Body of pancreas (tissue), 4 donors: Measurements from ENCODE around the gene ATP6V1B1.

Experiments
- POLR2A ChIP-seq, 3 donors: fragments of 450-650 bp; IDR thresholded peaks; one replicate each; pipeline ENCODE4 v1.6.1; 2016; ENCODE audit warnings: antibody characterized with exemption in 3 of 3, mild to moderate bottlenecking in 2 of 3
- TF ChIP-seq, protein P1 (sequence below), 7 experiments: fragments of 450-650 bp in 4 of 7; fragments of 200-600 bp in 3 of 7; sonication (generic) in 3 of 7; IDR thresholded peaks; one replicate each; pipeline ENCODE4 v1.5.1; 2016 to 2019; ENCODE audit warnings: antibody characterized with exemption in 7 of 7

DNA sequence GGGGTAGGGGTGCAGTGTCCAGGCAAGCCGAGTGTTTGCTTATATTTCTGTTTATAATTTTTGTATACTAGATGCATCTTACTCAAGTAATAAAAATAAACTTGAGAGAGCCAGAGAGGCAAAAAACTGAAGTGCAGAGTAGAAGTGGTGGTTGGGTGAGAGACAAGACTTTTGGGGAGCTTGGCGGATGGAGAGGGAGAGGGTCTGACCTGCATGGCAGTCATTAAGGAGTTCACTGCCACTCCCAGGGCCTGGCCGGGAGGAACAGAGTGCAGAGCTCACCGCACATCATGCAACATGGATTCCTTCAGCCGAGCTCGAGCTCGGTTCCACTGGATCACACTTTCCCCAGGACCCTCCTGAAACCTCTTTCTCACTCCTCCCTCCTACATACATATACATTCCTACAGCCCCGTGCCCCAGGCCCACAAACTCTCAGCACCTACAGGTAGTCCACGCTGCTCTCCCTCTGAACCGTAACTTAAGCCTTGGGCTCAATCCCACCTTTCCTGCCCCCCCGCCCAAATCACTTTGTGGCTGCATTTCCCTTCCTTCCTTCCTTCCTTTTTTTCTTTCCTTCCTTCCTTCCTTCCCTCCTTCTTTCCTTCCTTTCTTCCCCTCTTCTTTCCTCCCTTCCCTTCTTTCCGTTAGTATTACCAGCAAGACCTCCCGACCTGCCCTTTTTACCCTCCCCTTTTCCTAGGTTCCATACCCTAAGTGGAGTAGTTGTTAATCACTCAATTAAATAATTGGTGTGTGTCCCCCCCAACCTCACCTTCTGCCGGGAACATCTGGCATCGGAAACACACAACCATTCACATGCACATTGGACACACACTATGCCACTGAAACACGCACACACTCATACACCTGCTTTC is 37.1 kb upstream of the ATP6V1B1 start:
- TF ChIP-seq, protein P1, sequence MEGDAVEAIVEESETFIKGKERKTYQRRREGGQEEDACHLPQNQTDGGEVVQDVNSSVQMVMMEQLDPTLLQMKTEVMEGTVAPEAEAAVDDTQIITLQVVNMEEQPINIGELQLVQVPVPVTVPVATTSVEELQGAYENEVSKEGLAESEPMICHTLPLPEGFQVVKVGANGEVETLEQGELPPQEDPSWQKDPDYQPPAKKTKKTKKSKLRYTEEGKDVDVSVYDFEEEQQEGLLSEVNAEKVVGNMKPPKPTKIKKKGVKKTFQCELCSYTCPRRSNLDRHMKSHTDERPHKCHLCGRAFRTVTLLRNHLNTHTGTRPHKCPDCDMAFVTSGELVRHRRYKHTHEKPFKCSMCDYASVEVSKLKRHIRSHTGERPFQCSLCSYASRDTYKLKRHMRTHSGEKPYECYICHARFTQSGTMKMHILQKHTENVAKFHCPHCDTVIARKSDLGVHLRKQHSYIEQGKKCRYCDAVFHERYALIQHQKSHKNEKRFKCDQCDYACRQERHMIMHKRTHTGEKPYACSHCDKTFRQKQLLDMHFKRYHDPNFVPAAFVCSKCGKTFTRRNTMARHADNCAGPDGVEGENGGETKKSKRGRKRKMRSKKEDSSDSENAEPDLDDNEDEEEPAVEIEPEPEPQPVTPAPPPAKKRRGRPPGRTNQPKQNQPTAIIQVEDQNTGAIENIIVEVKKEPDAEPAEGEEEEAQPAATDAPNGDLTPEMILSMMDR (IDR thresholded peaks at IDR 0.05) = no peak
- no peak for TF ChIP-seq POLR2A (IDR thresholded peaks at IDR 0.05)
